Mucosa of rectum (tissue), 2 donors: ENCODE measurements around the gene TNS3.

Experiments
- H3K27ac ChIP-seq, 2 donors: one replicate each; pipeline ENCODE4 v1.7.0; 2013; ENCODE audit warnings: inconsistent platforms in 2 of 2, low read depth in 2 of 2, low read length in 2 of 2
- H3K27me3 ChIP-seq, 2 donors: one replicate each; pipeline ENCODE4 v1.7.0; 2013; ENCODE audit warnings: low read length in 2 of 2; ENCODE audit not compliant: control insufficient read depth in 2 of 2, insufficient read depth in 2 of 2
- H3K36me3 ChIP-seq, 2 donors: one replicate each; pipeline ENCODE4 v1.7.0; 2013; ENCODE audit warnings: low read length in 2 of 2; ENCODE audit not compliant: control insufficient read depth in 2 of 2, insufficient read depth in 2 of 2
- H3K4me1 ChIP-seq, 2 donors: one replicate each; pipeline ENCODE4 v1.7.0; 2013; ENCODE audit warnings: low read length in 2 of 2, mild to moderate bottlenecking in 1 of 2; ENCODE audit not compliant: control insufficient read depth in 2 of 2, insufficient read depth in 2 of 2
- H3K4me3 ChIP-seq, 2 donors: one replicate each; pipeline ENCODE4 v1.7.0; 2013; ENCODE audit warnings: low read length in 2 of 2
- H3K9ac ChIP-seq, 2 donors: one replicate each; pipeline ENCODE4 v1.7.0; 2013; ENCODE audit warnings: low read length in 2 of 2, low read depth in 1 of 2, mild to moderate bottlenecking in 1 of 2
- H3K9me3 ChIP-seq, 2 donors: one replicate each; pipeline ENCODE4 v1.7.0; 2013; ENCODE audit warnings: low read length in 2 of 2; ENCODE audit not compliant: control insufficient read depth in 2 of 2
- donor health status: healthy.
- donor health status: Normal muscosa, but diverticular disease.

TNS3 gene

GRCh38 chr7:47256016-47256415, 325.9 kb downstream of the TNS3 start:
- Histone ChIP-seq H3K27ac (no peak overlapping the region), H3K4me1 (peaks cover 0 to 2% of the 10 kb centered on the region in 2 donors), H3K9me3 (no peaks in the 10 kb centered on the region), H3K9ac (no peak overlapping the region), H3K27me3 (no peaks in the 10 kb centered on the region), H3K36me3 (no peaks in the 10 kb centered on the region), H3K4me3 (no peak overlapping the region)

DNA sequence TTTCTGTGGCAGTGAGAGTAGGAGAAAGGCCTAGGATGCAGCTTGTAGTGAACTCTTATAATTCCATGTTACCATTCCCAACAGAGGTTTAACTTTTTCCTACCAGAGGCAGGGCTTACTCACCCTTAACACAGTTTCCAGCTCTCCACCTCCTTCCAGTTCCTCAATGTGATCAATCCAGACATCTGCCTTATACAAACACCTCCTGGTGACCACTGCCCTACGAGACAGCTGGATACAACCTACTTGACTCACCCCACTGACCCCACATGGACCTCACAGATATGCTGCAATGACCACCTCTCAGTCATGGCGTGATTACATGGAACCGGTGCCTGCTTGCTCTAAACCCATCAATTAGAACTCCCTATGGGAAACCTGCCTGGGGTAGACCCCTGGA, 326.5 kb downstream of the TNS3 start:
- H3K4me3 ChIP-seq, result no peak overlapping the region
- H3K9ac ChIP-seq, result no peak overlapping the region
- H3K27ac ChIP-seq, result no peak overlapping the region
- H3K4me1 ChIP-seq, result peaks cover 0 to 2% of the 10 kb centered on the region in 2 donors
- H3K27me3 ChIP-seq, result no peaks in the 10 kb centered on the region
- H3K9me3 ChIP-seq, result no peaks in the 10 kb centered on the region
- no peaks in the 10 kb centered on the region for H3K36me3 ChIP-seq

GRCh38 chr7:47255007-47255406, 326.9 kb downstream of the TNS3 start:
- no peaks in the 10 kb centered on the region for H3K9me3 ChIP-seq
- H3K27ac ChIP-seq, result no peak overlapping the region
- no peaks in the 10 kb centered on the region for H3K27me3 ChIP-seq
- peaks cover 0 to 2% of the 10 kb centered on the region in 2 donors for H3K4me1 ChIP-seq
- H3K4me3 ChIP-seq, result no peak overlapping the region
- H3K36me3 ChIP-seq, result no peaks in the 10 kb centered on the region
- H3K9ac ChIP-seq, result no peak overlapping the region

DNA sequence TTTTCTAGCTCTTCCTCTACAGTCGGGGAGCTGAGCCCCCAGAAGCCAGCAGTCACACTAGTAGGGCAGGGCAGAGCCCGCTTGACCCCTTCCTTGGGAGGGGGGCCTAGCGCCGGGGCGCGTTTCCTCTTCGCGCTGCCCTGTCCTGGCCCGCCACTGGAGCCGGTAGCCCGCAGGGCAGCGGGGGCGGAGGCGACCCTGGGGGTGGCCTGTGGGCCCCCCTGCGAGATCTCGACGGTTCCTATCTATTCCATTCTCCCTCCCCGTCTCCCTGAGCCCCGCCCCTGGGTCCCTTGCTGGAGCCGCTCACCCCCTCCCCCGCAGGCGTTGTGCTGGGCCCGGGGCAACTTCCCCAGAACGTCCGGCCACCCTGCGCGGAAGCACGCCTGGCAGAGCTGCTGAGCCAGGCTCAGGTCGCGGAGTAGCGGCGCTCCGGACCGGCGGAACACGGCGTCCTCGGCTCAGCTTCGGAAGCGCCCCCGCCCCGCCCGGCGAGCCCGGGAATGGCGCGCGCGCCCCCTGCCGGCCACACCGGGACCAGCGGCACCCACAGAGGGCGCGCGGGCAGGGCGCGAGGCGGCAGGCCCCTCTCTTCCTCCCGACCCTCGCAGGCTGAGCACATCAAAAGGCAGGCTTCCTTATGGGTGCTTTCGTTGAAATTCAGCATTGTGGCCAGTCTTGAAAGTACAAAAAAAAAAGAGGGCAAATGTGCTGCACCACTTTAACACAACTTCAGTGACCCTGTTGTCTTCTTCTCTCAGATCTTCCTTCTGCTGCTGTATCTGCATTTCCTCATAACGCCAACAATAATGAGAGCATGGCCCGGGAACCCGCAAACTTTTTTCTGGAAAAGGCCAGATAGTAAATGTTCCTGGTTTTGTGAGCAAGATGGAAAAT, 327.6 kb downstream of the TNS3 start:
- Histone ChIP-seq H3K27ac (peak overlapping the region; percentile 61 to 72), H3K4me3 (peak overlapping the region; percentile 69 to 70), H3K9me3 (no peaks in the 10 kb centered on the region), H3K9ac (peak overlapping the region; percentile 38 to 76), H3K27me3 (no peaks in the 10 kb centered on the region), H3K36me3 (no peaks in the 10 kb centered on the region), H3K4me1 (peaks cover 0 to 2% of the 10 kb centered on the region in 2 donors)

GRCh38 chr7:47253650-47254080, 328.2 kb downstream of the TNS3 start:
- peak overlapping the region; percentile 61 to 72 for H3K27ac ChIP-seq
- H3K9ac ChIP-seq, result peak overlapping the region; percentile 38 to 76
- H3K9me3 ChIP-seq, result no peaks in the 10 kb centered on the region
- H3K36me3 ChIP-seq, result no peaks in the 10 kb centered on the region
- peaks cover 0 to 2% of the 10 kb centered on the region in 2 donors for H3K4me1 ChIP-seq
- H3K4me3 ChIP-seq, result peak overlapping the region; percentile 69 to 70
- H3K27me3 ChIP-seq, result no peaks in the 10 kb centered on the region

GRCh38 chr7:47252675-47253074, 329.2 kb downstream of the TNS3 start:
- H3K27me3 ChIP-seq, result no peaks in the 10 kb centered on the region
- H3K27ac ChIP-seq, result no peak overlapping the region
- H3K4me1 ChIP-seq, result peaks cover 0 to 2% of the 10 kb centered on the region in 2 donors
- no peaks in the 10 kb centered on the region for H3K36me3 ChIP-seq
- H3K4me3 ChIP-seq, result no peak overlapping the region
- H3K9me3 ChIP-seq, result no peaks in the 10 kb centered on the region
- no peak overlapping the region for H3K9ac ChIP-seq

DNA sequence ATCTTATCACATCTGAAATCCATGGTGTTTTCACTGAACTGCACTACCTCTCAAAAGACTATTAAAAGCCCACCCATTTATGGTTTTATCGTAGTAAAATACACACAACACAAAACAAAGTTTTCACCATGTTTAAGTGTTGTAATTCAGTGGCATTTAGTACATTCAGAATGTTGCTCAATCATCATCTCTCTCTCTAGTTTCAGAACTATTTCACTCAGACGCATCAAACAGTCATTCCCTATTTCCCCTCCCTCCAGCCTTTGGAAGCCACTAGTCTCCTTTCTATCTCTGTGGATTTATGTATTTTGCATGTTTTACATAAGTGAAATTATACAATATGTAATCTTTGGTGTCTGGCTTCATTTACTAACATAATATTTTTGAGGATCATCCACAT, 332.6 kb downstream of the TNS3 start:
- H3K27ac ChIP-seq, result no peak overlapping the region
- H3K9ac ChIP-seq, result no peak overlapping the region
- peaks cover 0 to 2% of the 10 kb centered on the region in 2 donors for H3K4me1 ChIP-seq
- no peak overlapping the region for H3K4me3 ChIP-seq
- H3K36me3 ChIP-seq, result no peaks in the 10 kb centered on the region
- H3K27me3 ChIP-seq, result no peaks in the 10 kb centered on the region
- H3K9me3 ChIP-seq, result no peaks in the 10 kb centered on the region

- Histone ChIP-seq H3K27ac (no peak overlapping the region), H3K4me3 (no peak overlapping the region), H3K36me3 (no peaks in the 10 kb centered on the region), H3K9ac (no peak overlapping the region), H3K4me1 (peaks cover 0 to under 1% of the 10 kb centered on the region in 2 donors), H3K27me3 (no peaks in the 10 kb centered on the region), H3K9me3 (no peaks in the 10 kb centered on the region)
Measured at GRCh38 chr7:47248797-47249196, 333.1 kb downstream of the TNS3 start.

GRCh38 chr7:47247132-47247531, 334.8 kb downstream of the TNS3 start:
- H3K9me3 ChIP-seq, result no peaks in the 10 kb centered on the region
- no peak overlapping the region for H3K4me3 ChIP-seq
- no peak overlapping the region for H3K27ac ChIP-seq
- no peaks in the 10 kb centered on the region for H3K4me1 ChIP-seq
- H3K36me3 ChIP-seq, result no peaks in the 10 kb centered on the region
- H3K9ac ChIP-seq, result no peak overlapping the region
- H3K27me3 ChIP-seq, result no peaks in the 10 kb centered on the region

DNA sequence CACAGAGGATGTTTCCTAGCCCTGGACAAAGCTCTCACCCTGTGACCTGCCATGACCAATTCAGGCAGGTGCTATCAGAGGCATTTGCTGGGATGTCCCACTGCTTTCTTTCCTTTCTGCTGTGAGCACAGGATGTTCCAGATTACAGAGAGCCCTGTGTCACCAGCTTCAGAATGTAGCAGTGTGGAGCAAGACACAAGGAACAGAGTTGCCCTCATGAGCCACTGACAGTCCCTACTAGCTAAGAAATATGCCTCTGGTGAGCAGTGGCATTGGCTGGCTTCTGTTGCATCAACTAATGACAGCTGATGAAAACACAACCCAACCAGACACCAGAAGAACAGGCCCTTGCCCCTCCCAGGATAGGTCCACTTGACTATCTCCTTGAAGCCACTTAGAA, 337.2 kb downstream of the TNS3 start:
- H3K9me3 ChIP-seq, result no peaks in the 10 kb centered on the region
- no peaks in the 10 kb centered on the region for H3K36me3 ChIP-seq
- H3K9ac ChIP-seq, result no peak overlapping the region
- no peak overlapping the region for H3K27ac ChIP-seq
- H3K4me1 ChIP-seq, result no peaks in the 10 kb centered on the region
- H3K4me3 ChIP-seq, result no peak overlapping the region
- H3K27me3 ChIP-seq, result no peaks in the 10 kb centered on the region
